HAP-1 (cell line): ENCODE results near the gene PFKL.
"Not testable (repeated sequence)": the region's sequence is repeated elsewhere in the genome, so short reads cannot be mapped to it uniquely, and the experiment has no call there.

Source experiments
- DNase-seq, 2 experiments: peaks; one replicate each; pipeline ENCODE4 v3.0.0-alpha.2; 2016 to 2020; ENCODE audit warnings: low spot score in 2 of 2
- H3K27me3 ChIP-seq: fragments of 250-450 bp; sonication (Bioruptor Pico); 2 replicates; pipeline ENCODE4 v1.5.1; 2020; ENCODE audit warnings: low read depth, mild to moderate bottlenecking, moderate library complexity
- H3K36me3 ChIP-seq: fragments of 250-450 bp; sonication (Bioruptor Pico); replicated peaks from 2 replicates; pipeline ENCODE4 v1.5.1; 2020; ENCODE audit warnings: mild to moderate bottlenecking
- H3K4me1 ChIP-seq: fragments of 250-450 bp; sonication (Bioruptor Pico); 2 replicates; pipeline ENCODE4 v1.5.1; 2020; ENCODE audit warnings: mild to moderate bottlenecking
- H3K4me3 ChIP-seq: fragments of 250-450 bp; sonication (Bioruptor Pico); 2 replicates; pipeline ENCODE4 v1.5.1; 2020; ENCODE audit warnings: mild to moderate bottlenecking, moderate library complexity
- H3K9me3 ChIP-seq: fragments of 250-450 bp; sonication (Bioruptor Pico); 2 replicates; pipeline ENCODE4 v1.5.1; 2020; ENCODE audit warnings: mild to moderate bottlenecking, moderate library complexity
- in situ Hi-C: fragments of 300-500 bp; cut with MboI; formaldehyde crosslinking; loops from 3 replicates; pipeline ENCODE4 v1.14.3; 2020; ENCODE audit warnings: low sequenced_read_pairs, inconsistent platforms, mixed read lengths

Gene PFKL

GRCh38 chr21:44337941-44338895 is 38.4 kb downstream of the PFKL start:
- H3K27me3 ChIP-seq: no peaks in the 10 kb centered on the region
- peak; percentile 34 to 61 for DNase-seq
- H3K4me1 ChIP-seq: peaks cover 3% of the 10 kb centered on the region
- no peaks in the 10 kb centered on the region; the same call in 1 of the 2 replicates for H3K9me3 ChIP-seq
- peak overlapping the region; percentile 29 for H3K4me3 ChIP-seq
- in situ Hi-C loops: loop anchor here (25.0 kb wide), 1 partner anchor 1299 kb away; the partner anchor contains the start of gene PCBP3
- no peaks in the 10 kb centered on the region for H3K36me3 ChIP-seq

GRCh38 chr21:44338971-44339910 is 39.4 kb downstream of the PFKL start, which contains the start of gene CFAP410:
Gene CFAP410, minus strand, starts transcription at chr21:44339390. Its CDS starts 196 bp downstream, at chr21:44339194.
- peak; percentile 83 to 94 for DNase-seq
- H3K4me1 ChIP-seq: peaks cover 3% of the 10 kb centered on the region
- peak within 1 kb of the TSS; percentile 73 for H3K4me3 ChIP-seq
- H3K27me3 ChIP-seq: no peaks in the 10 kb centered on the region
- H3K9me3 ChIP-seq: no peaks in the 10 kb centered on the region; the same call in 1 of the 2 replicates
- in situ Hi-C loops: loop anchor here (25.0 kb wide), 1 partner anchor 1298 kb away; the partner anchor contains the start of gene PCBP3
- H3K36me3 ChIP-seq: no peaks in the 10 kb centered on the region

- H3K4me1 ChIP-seq, H3K9me3 ChIP-seq, H3K27me3 ChIP-seq, H3K4me3 ChIP-seq, H3K36me3 ChIP-seq, DNase-seq: not testable (repeated sequence)
- in situ Hi-C loops: loop anchor here (10.0 to 25.0 kb wide), 2 partner anchors 123 to 1295 kb away; partner anchors contain the start of gene PCBP3
These were observed 42.0 kb downstream of the PFKL start for GRCh38 chr21:44341726-44342458.

GRCh38 chr21:44342981-44343380 is 43.1 kb downstream of the PFKL start:
- H3K36me3 ChIP-seq, H3K4me1 ChIP-seq, H3K9me3 ChIP-seq: not testable (repeated sequence)

GRCh38 chr21:44344541-44345183 is 44.8 kb downstream of the PFKL start:
- H3K36me3 ChIP-seq: no peaks in the 10 kb centered on the region
- H3K9me3 ChIP-seq: no peaks in the 10 kb centered on the region; the same call in 1 of the 2 replicates
- no peaks in the 10 kb centered on the region for H3K27me3 ChIP-seq
- peaks cover 3% of the 10 kb centered on the region for H3K4me1 ChIP-seq
- no peak overlapping the region for H3K4me3 ChIP-seq
- no peak for DNase-seq
- in situ Hi-C loops: loop anchor here (10.0 to 25.0 kb wide), 2 partner anchors 120 to 1293 kb away; partner anchors contain the start of gene PCBP3

More at GRCh38 chr21:44342981-44343380, 43.1 kb downstream of the PFKL start:
- in situ Hi-C loops: loop anchor here (10.0 to 25.0 kb wide), 2 partner anchors 122 to 1294 kb away; partner anchors contain the start of gene PCBP3
- not testable (repeated sequence) for H3K4me3 ChIP-seq, H3K27me3 ChIP-seq, DNase-seq

- H3K4me3 ChIP-seq: no peak overlapping the region
- H3K9me3 ChIP-seq: no peaks in the 10 kb centered on the region; the same call in 1 of the 2 replicates
- in situ Hi-C loops: loop anchor here (10.0 to 25.0 kb wide), 2 partner anchors 119 to 1292 kb away; partner anchors contain the start of gene PCBP3
- DNase-seq: no peak
- no peaks in the 10 kb centered on the region for H3K27me3 ChIP-seq
- H3K36me3 ChIP-seq: no peaks in the 10 kb centered on the region
- H3K4me1 ChIP-seq: no peaks in the 10 kb centered on the region
These were observed 45.6 kb downstream of the PFKL start for GRCh38 chr21:44345495-44345894.

GRCh38 chr21:44347911-44348451 is 48.1 kb downstream of the PFKL start:
- Histone ChIP-seq H3K36me3 (no peaks in the 10 kb centered on the region), H3K27me3 (peaks cover under 1% of the 10 kb centered on the region; the same call in 1 of the 2 replicates), H3K4me3 (no peak overlapping the region), H3K9me3 (no peaks in the 10 kb centered on the region; the same call in 1 of the 2 replicates), H3K4me1 (no peaks in the 10 kb centered on the region)
- in situ Hi-C loops: loop anchor here (10.0 to 25.0 kb wide), 2 partner anchors 117 to 1289 kb away; partner anchors contain the start of gene PCBP3
- DNase-seq: no peak

GRCh38 chr21:44348861-44349260 is 49.0 kb downstream of the PFKL start:
- in situ Hi-C loops: loop anchor here (10.0 to 25.0 kb wide), 2 partner anchors 116 to 1288 kb away; partner anchors contain the start of gene PCBP3
- no peaks in the 10 kb centered on the region for H3K4me1 ChIP-seq
- H3K9me3 ChIP-seq: no peaks in the 10 kb centered on the region
- no peaks in the 10 kb centered on the region for H3K36me3 ChIP-seq
- no peak overlapping the region for H3K4me3 ChIP-seq
- DNase-seq: no peak
- peaks cover 8% of the 10 kb centered on the region; the same call in 1 of the 2 replicates for H3K27me3 ChIP-seq

- Histone ChIP-seq H3K4me3 (no peak overlapping the region), H3K27me3 (peaks cover 10% of the 10 kb centered on the region; the same call in 1 of the 2 replicates), H3K36me3 (no peaks in the 10 kb centered on the region), H3K4me1 (no peaks in the 10 kb centered on the region), H3K9me3 (no peaks in the 10 kb centered on the region)
- no peak for DNase-seq
- in situ Hi-C loops: loop anchor here (10.0 to 25.0 kb wide), 2 partner anchors 115 to 1288 kb away; partner anchors contain the start of gene PCBP3
These were observed 49.6 kb downstream of the PFKL start for GRCh38 chr21:44349416-44349846.

GRCh38 chr21:44349847-44350772 is 50.3 kb downstream of the PFKL start:
- Histone ChIP-seq H3K36me3 (no peaks in the 10 kb centered on the region), H3K4me1 (no peaks in the 10 kb centered on the region), H3K9me3 (no peaks in the 10 kb centered on the region), H3K4me3 (no peak overlapping the region), H3K27me3 (peaks cover 10% of the 10 kb centered on the region; the same call in 1 of the 2 replicates)
- in situ Hi-C loops: loop anchor here (10.0 to 25.0 kb wide), 3 partner anchors 115 to 1287 kb away; partner anchors contain the start of gene PCBP3
- no peak for DNase-seq
